Kidney (tissue), 14 donors: ENCODE data around the gene THTPA. TPM values are rescaled to one million over a fixed set of nuclear protein-coding genes. Genes with fewer than 3 reads are reported as not detected.

Experiments
- DNase-seq, 5 donors: peaks; one replicate each; pipeline ENCODE4 v3.0.0-alpha.2; 2013 to 2020
- FAIRE-seq: peaks from 2 replicates; lab custom pipeline; 2012; peaks lifted over from hg19 to GRCh38; lab: Jason Lieb, UNC
- H3K27ac ChIP-seq, 2 donors: one replicate each; pipeline ENCODE4 v1.7.0; 2013; ENCODE audit warnings: low read depth in 2 of 2, low read length in 2 of 2, inconsistent platforms in 1 of 2
- H3K27me3 ChIP-seq: one replicate; pipeline ENCODE4 v1.7.1; 2013; ENCODE audit warnings: low read length, inconsistent platforms; ENCODE audit not compliant: control insufficient read depth, insufficient read depth
- H3K36me3 ChIP-seq, 3 donors: one replicate each; pipeline versions ENCODE4 v1.7.0 to v1.7.1; 2013; ENCODE audit warnings: low read length in 3 of 3, control low read depth in 1 of 3, inconsistent platforms in 1 of 3; ENCODE audit not compliant: insufficient read depth in 3 of 3, control insufficient read depth in 2 of 3
- H3K4me1 ChIP-seq, 3 donors: one replicate each; pipeline versions ENCODE4 v1.7.0 to v1.7.1; 2013; ENCODE audit warnings: low read length in 3 of 3, inconsistent platforms in 1 of 3, low read depth in 1 of 3; ENCODE audit not compliant: control insufficient read depth in 2 of 3, insufficient read depth in 2 of 3
- H3K4me3 ChIP-seq, 3 donors: one replicate each; pipeline versions ENCODE4 v1.7.0 to v1.8.1; 2013; ENCODE audit warnings: low read length in 3 of 3, control low read depth in 1 of 3, inconsistent platforms in 1 of 3
- H3K9ac ChIP-seq, 3 donors: one replicate each; pipeline versions ENCODE4 v1.7.0 to v1.7.1; 2013; ENCODE audit warnings: low read length in 3 of 3, control low read depth in 1 of 3, inconsistent platforms in 1 of 3
- H3K9me3 ChIP-seq, 3 donors: one replicate each; pipeline versions ENCODE4 v1.7.0 to v1.7.1; 2013; ENCODE audit warnings: low read length in 3 of 3, control low read depth in 1 of 3, inconsistent platforms in 1 of 3; ENCODE audit not compliant: control insufficient read depth in 2 of 3, insufficient read depth in 1 of 3
- intact Hi-C: fragments of 100-400 bp; cut with DNase I; formaldehyde crosslinking; loops from one replicate; pipeline ENCODE4 v1.11.1; 2022
- polyA plus RNA-seq: library from polyadenylated mRNA; stranded (reverse); fragments of 350-450 nt; fragmentation: Illumina TruSeq; extraction: RNeasy Lipid Tissue Mini Kit (QIAGEN cat#74804); gene quantifications from one replicate; pipeline ENCODE4 v1.2.3, GENCODE V29; 2014; ENCODE audit warnings: low read depth, low replicate concordance; ENCODE audit not compliant: insufficient read depth
- total RNA-seq: library from RNA; stranded (reverse); fragmentation: NEBNext Ultra II Directional; extraction: Animal tissue kit (Norgen Biotek cat#: 25700); gene quantifications from one replicate; pipeline ENCODE4 v1.2.1, GENCODE V29; 2021
- TF ChIP-seq, protein P1 (sequence below): IDR thresholded peaks from 3 replicates; pipeline ENCODE4 v1.5.1; 2012; ENCODE audit warnings: mild to moderate bottlenecking, moderate library complexity, borderline replicate concordance; ENCODE audit not compliant: insufficient read depth; ENCODE audit errors: extremely low read depth
- donor health status: control.
- donor health status: control.
- donor health status: control.
- donor health status: control.
- donor health status: control.
- donor health status: DM: yes; HTN: yes; CAD: no.
- donor health status: Normal renal cell carcinoma (clear cell type).

The THTPA gene
- total and polyA plus RNA-seq, 2 donors from 2014 or later, result 24.4 to 38.4 TPM

DNA sequence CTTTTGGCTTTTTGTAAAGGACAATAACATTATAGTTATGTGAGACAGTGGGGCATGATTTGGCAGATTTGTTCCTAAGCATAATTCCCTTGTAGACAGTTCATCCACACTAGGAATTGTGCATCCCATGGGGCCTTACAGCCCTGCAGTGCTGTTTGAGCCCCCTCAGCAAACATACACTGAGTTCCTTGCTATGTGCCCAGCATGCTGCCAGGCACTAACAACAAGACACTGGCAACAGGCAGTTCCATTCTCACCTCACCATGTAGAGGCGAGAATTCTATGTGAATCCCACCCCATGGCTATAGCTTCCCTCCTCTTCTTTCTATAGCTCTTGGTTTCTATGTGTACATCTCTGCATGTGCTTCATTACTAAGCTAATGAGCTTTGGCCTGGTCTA is 1.9 kb downstream of the THTPA start:
- Histone ChIP-seq H3K4me1 (peaks cover 0 to 18% (median 5%) of the 10 kb centered on the region in 3 donors), H3K9me3 (no peaks in the 10 kb centered on the region), H3K27me3 (no peaks in the 10 kb centered on the region), H3K9ac (no peak overlapping the region), H3K4me3 (no peak overlapping the region), H3K27ac (no peak overlapping the region), H3K36me3 (peaks cover 2 to 16% (median 13%) of the 10 kb centered on the region in 3 donors)
- FAIRE-seq (no peak), DNase-seq (no peak)
- intact Hi-C loops, result no loop called here
- TF ChIP-seq, protein P1, sequence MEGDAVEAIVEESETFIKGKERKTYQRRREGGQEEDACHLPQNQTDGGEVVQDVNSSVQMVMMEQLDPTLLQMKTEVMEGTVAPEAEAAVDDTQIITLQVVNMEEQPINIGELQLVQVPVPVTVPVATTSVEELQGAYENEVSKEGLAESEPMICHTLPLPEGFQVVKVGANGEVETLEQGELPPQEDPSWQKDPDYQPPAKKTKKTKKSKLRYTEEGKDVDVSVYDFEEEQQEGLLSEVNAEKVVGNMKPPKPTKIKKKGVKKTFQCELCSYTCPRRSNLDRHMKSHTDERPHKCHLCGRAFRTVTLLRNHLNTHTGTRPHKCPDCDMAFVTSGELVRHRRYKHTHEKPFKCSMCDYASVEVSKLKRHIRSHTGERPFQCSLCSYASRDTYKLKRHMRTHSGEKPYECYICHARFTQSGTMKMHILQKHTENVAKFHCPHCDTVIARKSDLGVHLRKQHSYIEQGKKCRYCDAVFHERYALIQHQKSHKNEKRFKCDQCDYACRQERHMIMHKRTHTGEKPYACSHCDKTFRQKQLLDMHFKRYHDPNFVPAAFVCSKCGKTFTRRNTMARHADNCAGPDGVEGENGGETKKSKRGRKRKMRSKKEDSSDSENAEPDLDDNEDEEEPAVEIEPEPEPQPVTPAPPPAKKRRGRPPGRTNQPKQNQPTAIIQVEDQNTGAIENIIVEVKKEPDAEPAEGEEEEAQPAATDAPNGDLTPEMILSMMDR, result no peak

DNA sequence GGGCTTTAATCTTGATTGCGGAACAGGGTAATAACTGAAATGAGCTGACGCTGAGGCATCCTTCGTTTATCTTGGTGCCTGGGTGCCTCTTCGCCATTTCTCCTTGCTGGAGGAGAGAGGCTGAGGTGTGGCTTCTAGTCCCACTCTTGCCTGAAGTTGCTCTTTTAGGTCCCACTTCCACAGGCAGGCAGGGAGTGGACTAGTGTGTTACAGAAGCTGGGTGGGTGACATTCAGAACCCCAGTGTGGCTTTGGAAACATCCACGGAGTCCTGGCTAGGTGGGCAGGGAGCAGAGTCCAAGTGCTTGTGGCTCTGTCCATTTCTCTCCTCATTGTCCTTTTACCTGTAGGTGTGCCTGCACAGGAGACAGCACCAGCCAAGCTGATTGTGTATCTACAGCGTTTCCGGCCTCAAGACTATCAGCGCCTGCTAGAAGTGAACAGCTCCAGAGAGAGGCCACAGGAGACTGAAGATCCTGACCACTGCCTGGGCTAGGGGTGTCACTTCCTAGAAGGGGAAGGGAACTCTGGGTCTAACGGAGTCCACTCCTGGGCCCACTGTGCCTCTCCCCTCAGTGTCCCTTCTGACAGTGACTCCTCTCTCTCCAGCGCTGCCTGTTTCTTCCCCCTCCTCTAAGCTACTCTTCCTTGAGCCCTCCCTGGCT is 2.4 kb downstream of the THTPA start:
- intact Hi-C loops, result no loop called here
- no peak overlapping the region for H3K9ac ChIP-seq
- H3K36me3 ChIP-seq, result peaks cover 2 to 16% (median 13%) of the 10 kb centered on the region in 3 donors

DNA sequence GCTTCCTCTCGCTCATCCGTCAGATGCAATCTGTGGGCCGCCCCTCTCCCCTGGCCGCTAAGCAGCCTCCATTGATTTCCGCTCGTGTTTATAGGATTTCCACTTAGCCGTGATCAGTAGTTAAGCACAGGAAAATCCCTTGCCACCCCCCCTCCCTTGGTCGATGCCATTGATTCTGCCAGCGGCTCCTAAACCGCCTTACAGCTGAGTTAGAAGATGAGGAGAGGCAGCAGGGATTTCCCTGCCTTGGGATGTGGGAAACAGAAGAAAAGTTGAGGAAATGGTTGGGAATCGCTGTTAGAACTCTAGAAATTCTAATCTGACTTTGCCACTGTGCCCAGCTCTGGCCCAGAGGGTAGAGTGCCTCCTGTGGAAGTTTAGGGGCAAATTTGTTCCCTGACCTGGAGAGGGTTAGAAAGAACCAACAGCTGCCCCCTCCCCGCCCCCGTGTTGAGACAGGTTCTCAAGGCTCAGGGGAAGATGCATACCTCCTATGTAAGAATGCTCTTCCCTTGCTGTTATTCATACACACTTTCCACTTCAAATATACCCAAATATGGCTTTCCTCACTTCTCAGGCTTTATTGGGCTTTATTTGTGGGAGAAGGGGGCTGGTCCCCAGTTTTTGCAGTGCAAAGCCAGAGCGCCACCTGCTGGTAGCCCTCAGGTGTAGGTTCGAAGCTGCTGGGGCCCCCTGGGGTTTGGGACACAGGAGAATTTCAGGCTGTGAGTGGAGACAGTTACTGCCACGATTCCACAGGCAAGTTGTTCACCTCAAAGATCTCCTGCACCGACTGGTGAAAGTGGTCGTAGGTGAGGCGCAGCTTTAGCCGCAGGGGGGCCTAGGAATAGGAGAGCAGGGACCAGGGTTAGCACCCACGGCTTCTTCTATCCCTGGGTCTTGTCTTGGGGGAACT is 3.2 kb downstream of the THTPA start:
- no peak overlapping the region for H3K4me3 ChIP-seq
- H3K36me3 ChIP-seq, result peaks cover 2 to 16% (median 13%) of the 10 kb centered on the region in 3 donors
- H3K9ac ChIP-seq, result no peak overlapping the region
- TF ChIP-seq, protein P1, result peak; percentile 65
- H3K9me3 ChIP-seq, result no peaks in the 10 kb centered on the region
- H3K4me1 ChIP-seq, result peaks cover 0 to 18% (median 5%) of the 10 kb centered on the region in 3 donors
- no peak overlapping the region for H3K27ac ChIP-seq
- H3K27me3 ChIP-seq, result no peaks in the 10 kb centered on the region
- FAIRE-seq (no peak), DNase-seq (no peak)
- intact Hi-C loops, result no loop called here

More for the DNA sequence above, 2.4 kb downstream of the THTPA start:
- Histone ChIP-seq H3K4me3 (no peak overlapping the region), H3K9me3 (no peaks in the 10 kb centered on the region), H3K27me3 (no peaks in the 10 kb centered on the region), H3K4me1 (peaks cover 0 to 18% (median 5%) of the 10 kb centered on the region in 3 donors), H3K27ac (no peak overlapping the region)
- DNase-seq (no peak), FAIRE-seq (no peak)
- TF ChIP-seq, protein P1, result no peak
